ENCODE results near the gene MINDY1.

The MINDY1 gene

GRCh38 chr1:150994248-150994647 lies 12.5 kb downstream of the MINDY1 start:
- TF ChIP-seq, protein P1, sequence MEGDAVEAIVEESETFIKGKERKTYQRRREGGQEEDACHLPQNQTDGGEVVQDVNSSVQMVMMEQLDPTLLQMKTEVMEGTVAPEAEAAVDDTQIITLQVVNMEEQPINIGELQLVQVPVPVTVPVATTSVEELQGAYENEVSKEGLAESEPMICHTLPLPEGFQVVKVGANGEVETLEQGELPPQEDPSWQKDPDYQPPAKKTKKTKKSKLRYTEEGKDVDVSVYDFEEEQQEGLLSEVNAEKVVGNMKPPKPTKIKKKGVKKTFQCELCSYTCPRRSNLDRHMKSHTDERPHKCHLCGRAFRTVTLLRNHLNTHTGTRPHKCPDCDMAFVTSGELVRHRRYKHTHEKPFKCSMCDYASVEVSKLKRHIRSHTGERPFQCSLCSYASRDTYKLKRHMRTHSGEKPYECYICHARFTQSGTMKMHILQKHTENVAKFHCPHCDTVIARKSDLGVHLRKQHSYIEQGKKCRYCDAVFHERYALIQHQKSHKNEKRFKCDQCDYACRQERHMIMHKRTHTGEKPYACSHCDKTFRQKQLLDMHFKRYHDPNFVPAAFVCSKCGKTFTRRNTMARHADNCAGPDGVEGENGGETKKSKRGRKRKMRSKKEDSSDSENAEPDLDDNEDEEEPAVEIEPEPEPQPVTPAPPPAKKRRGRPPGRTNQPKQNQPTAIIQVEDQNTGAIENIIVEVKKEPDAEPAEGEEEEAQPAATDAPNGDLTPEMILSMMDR (IDR thresholded peaks at IDR 0.05; ENCODE audit: control insufficient read depth, extremely low read depth, insufficient read depth), result no peak
- DNase-seq (ENCODE audit: low read depth), result no peak
- H3K4me3 ChIP-seq (ENCODE audit: low read depth, low read length), result no peak overlapping the region

DNA sequence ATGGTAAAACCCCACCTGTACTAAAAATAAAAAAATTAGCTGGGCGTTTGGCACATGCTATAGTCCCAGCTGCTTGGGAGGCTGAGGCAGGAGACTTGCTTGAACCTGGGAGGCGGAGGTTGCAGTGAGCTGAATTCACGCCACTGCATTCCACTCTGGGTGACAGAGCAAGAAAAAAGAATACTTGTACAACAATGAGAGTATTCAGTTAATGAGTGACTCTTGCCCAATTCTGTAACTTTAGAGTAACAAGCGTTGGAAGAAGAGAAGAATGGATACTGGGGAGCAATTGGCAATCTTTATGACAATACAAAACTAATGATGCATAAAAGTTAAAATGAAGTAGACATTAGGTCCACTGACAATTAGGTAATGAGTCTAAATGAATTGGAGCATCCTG lies 14.1 kb downstream of the MINDY1 start:
- DNase-seq (ENCODE audit: low read depth), result no peak
- TF ChIP-seq, protein P1 (IDR thresholded peaks at IDR 0.05; ENCODE audit: control insufficient read depth, extremely low read depth, insufficient read depth), result no peak
- H3K4me3 ChIP-seq (ENCODE audit: low read depth, low read length), result no peak overlapping the region

GRCh38 chr1:150987924-150988323 lies 18.8 kb downstream of the MINDY1 start:
- DNase-seq (ENCODE audit: low read depth), result no peak
- TF ChIP-seq, protein P1 (IDR thresholded peaks at IDR 0.05; ENCODE audit: control insufficient read depth, extremely low read depth, insufficient read depth), result no peak
- no peak overlapping the region for H3K4me3 ChIP-seq (ENCODE audit: low read depth, low read length)

DNA sequence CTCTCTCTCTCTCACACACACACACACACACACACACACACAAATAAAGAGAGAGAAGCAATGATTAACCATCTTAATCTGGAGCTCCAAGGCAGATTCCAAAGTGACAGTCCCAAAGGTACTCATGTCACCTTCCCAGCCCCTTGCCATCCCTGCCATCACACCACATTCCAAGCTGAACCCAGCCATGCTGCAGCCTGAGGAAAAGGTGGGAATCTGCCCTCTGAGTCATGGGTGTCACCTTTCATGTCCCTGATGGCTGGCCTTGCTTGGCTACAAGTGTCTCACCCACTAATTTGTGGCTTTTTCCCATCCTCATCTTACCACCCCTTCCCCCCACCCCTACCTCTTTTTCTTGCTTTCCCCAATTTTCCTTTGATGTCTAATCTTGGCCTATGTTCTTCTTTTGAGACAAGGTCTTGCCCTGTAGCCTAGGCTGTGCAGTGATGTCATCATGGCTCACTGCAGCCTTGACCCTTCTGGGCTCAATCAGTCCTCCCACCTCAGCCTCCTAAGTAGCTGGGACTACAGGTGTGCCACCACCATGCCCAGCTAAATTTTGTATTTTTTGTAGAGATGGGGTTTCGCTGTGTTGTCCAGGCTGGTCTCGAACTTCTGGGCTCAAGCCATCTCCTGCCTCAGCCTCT lies 21.4 kb downstream of the MINDY1 start:
- no peak for DNase-seq (ENCODE audit: low read depth)

DNA sequence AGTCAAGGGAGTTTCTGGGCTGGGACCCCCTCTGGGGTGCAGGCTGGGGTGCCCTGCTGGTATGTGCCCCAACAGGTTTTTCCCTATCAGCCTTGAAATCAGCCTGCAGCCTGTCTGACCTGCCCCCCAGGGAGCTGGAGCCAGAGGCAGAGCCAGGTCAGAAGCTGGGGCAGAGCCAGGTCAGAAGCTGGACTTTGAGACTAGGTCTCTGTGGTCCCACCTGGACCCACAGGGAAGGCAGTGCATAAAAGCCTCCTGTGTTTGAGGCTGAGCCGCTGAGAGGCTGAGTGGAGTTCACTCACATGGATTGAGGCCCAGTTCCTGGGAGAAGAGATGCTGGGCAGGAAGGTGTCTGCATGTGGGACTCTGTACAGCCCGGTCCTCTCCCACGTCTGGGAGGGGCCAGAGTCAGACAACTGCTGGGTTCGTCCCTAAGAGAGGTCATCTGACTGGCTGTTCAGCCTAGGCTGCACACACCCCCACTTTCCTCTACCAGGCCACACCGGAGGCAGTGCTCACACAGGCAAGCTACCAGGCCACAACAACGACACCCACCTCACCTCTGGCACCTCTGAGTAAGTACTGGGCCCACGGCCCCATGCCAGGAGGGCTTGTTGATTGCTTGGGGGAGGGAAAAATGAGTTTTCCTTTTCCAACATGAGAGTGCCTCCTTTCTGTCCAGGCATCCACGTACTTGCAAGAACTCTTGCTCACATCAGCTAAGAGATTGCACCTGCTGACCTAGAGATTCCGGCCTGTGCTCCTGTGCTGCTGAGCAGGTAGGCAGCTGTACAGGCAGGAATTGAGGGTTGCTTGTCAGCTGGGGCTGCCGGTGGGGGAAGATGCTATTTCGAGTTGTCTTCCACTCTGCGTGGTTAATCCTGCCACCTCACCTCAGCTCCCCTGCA lies 24.6 kb downstream of the MINDY1 start, which contains the start of gene ANXA9:
TSS of gene ANXA9 (plus strand) at position 488 of the 908 bp plus-strand sequence. CDS start 814 bp downstream, outside the sequence.
- TF ChIP-seq, protein P1 (IDR thresholded peaks at IDR 0.05; ENCODE audit: control insufficient read depth, extremely low read depth, insufficient read depth), result no peak
- peak within 1 kb of the TSS; percentile 19 for H3K4me3 ChIP-seq (ENCODE audit: low read depth, low read length)
- DNase-seq (ENCODE audit: low read depth), result no peak

More for the DNA sequence above, 21.4 kb downstream of the MINDY1 start:
- H3K4me3 ChIP-seq (ENCODE audit: low read depth, low read length), result no peak overlapping the region
- TF ChIP-seq, protein P1 (IDR thresholded peaks at IDR 0.05; ENCODE audit: control insufficient read depth, extremely low read depth, insufficient read depth), result no peak

GRCh38 chr1:150981177-150981804 lies 25.4 kb downstream of the MINDY1 start:
- TF ChIP-seq, protein P1 (IDR thresholded peaks at IDR 0.05; ENCODE audit: control insufficient read depth, extremely low read depth, insufficient read depth), result no peak
- no peak overlapping the region for H3K4me3 ChIP-seq (ENCODE audit: low read depth, low read length)
- DNase-seq (ENCODE audit: low read depth), result no peak
